HL-60 (cell line): ENCODE data around the gene CBL.

Experiments
- DNase-seq, 2 experiments: peaks; one replicate each; pipeline ENCODE4 v3.0.0-alpha.2; 2010 to 2020; ENCODE audit warnings: low read depth in 1 of 2, low spot score in 1 of 2
- H3K27ac ChIP-seq: fragments of 250-450 bp; sonication (Bioruptor Pico); replicated peaks from 2 replicates; pipeline ENCODE4 v1.5.1; 2020; ENCODE audit warnings: mild to moderate bottlenecking, moderate library complexity
- H3K27me3 ChIP-seq: fragments of 250-450 bp; sonication (Bioruptor Pico); 2 replicates; pipeline ENCODE4 v1.5.1; 2021; ENCODE audit warnings: mild to moderate bottlenecking, moderate library complexity; ENCODE audit not compliant: insufficient read depth, poor library complexity, severe bottlenecking
- H3K4me3 ChIP-seq: replicated peaks from 2 replicates; pipeline ENCODE4 v1.5.1; 2011; ENCODE audit warnings: mild to moderate bottlenecking, control low read depth, low read length; ENCODE audit not compliant: insufficient read depth
- GABPA ChIP-seq: IDR thresholded peaks from 2 replicates; pipeline ENCODE4 v1.6.1; 2012; ENCODE audit warnings: low read depth
- POLR2AphosphoS5 ChIP-seq: IDR thresholded peaks from 2 replicates; pipeline ENCODE4 v1.6.1; 2012; ENCODE audit warnings: low read depth
- SPI1 ChIP-seq: IDR thresholded peaks from 2 replicates; pipeline ENCODE4 v1.6.1; 2012; ENCODE audit warnings: low read depth, mild to moderate bottlenecking, borderline replicate concordance
- TF ChIP-seq, protein P1 (sequence below): IDR thresholded peaks from 2 replicates; pipeline ENCODE4 v1.6.1; 2012; ENCODE audit warnings: low read depth; ENCODE audit not compliant: insufficient replicate concordance
- TF ChIP-seq, protein P2 (sequence below): IDR thresholded peaks from one replicate; pipeline ENCODE4 v1.5.1; 2011; ENCODE audit warnings: low read length, control low read depth, inconsistent platforms; ENCODE audit not compliant: insufficient read depth

CBL gene

DNA sequence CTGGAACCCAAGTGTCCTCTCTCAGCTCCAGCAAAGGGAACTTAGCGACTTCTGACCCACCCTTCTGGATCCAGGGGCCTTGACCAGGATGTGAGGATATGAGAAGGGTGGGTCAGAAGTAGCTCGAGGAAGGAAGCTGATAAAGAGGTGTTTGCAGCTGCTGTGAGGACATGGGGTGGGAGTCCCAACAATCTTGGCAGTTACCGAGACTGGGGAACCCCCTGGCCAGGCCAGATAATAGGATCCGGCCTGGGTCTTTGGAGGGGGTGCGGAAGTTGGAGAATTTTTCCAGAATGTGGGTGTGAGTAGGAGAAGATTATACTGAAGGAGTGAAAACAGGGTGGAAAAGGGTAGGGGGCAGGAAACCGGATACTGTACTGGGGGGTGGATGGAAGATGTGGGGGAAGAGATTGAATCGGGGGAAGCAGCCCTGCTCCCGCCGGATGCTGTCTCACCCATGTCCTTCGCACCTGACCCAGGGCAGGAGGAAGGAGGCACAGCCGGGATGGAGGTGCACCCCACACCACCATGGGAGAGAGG, 113.6 kb downstream of the CBL start:
- H3K4me3 ChIP-seq, result no peak overlapping the region
- no peak for DNase-seq
- peaks cover 25% of the 10 kb centered on the region for H3K27me3 ChIP-seq
- TF ChIP-seq, protein P1, sequence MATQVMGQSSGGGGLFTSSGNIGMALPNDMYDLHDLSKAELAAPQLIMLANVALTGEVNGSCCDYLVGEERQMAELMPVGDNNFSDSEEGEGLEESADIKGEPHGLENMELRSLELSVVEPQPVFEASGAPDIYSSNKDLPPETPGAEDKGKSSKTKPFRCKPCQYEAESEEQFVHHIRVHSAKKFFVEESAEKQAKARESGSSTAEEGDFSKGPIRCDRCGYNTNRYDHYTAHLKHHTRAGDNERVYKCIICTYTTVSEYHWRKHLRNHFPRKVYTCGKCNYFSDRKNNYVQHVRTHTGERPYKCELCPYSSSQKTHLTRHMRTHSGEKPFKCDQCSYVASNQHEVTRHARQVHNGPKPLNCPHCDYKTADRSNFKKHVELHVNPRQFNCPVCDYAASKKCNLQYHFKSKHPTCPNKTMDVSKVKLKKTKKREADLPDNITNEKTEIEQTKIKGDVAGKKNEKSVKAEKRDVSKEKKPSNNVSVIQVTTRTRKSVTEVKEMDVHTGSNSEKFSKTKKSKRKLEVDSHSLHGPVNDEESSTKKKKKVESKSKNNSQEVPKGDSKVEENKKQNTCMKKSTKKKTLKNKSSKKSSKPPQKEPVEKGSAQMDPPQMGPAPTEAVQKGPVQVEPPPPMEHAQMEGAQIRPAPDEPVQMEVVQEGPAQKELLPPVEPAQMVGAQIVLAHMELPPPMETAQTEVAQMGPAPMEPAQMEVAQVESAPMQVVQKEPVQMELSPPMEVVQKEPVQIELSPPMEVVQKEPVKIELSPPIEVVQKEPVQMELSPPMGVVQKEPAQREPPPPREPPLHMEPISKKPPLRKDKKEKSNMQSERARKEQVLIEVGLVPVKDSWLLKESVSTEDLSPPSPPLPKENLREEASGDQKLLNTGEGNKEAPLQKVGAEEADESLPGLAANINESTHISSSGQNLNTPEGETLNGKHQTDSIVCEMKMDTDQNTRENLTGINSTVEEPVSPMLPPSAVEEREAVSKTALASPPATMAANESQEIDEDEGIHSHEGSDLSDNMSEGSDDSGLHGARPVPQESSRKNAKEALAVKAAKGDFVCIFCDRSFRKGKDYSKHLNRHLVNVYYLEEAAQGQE, result no peak
- TF ChIP-seq GABPA, result no peak
- TF ChIP-seq POLR2AphosphoS5, result no peak
- no peak for TF ChIP-seq SPI1
- TF ChIP-seq, protein P2, sequence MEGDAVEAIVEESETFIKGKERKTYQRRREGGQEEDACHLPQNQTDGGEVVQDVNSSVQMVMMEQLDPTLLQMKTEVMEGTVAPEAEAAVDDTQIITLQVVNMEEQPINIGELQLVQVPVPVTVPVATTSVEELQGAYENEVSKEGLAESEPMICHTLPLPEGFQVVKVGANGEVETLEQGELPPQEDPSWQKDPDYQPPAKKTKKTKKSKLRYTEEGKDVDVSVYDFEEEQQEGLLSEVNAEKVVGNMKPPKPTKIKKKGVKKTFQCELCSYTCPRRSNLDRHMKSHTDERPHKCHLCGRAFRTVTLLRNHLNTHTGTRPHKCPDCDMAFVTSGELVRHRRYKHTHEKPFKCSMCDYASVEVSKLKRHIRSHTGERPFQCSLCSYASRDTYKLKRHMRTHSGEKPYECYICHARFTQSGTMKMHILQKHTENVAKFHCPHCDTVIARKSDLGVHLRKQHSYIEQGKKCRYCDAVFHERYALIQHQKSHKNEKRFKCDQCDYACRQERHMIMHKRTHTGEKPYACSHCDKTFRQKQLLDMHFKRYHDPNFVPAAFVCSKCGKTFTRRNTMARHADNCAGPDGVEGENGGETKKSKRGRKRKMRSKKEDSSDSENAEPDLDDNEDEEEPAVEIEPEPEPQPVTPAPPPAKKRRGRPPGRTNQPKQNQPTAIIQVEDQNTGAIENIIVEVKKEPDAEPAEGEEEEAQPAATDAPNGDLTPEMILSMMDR, result no peak
- no peak overlapping the region for H3K27ac ChIP-seq

DNA sequence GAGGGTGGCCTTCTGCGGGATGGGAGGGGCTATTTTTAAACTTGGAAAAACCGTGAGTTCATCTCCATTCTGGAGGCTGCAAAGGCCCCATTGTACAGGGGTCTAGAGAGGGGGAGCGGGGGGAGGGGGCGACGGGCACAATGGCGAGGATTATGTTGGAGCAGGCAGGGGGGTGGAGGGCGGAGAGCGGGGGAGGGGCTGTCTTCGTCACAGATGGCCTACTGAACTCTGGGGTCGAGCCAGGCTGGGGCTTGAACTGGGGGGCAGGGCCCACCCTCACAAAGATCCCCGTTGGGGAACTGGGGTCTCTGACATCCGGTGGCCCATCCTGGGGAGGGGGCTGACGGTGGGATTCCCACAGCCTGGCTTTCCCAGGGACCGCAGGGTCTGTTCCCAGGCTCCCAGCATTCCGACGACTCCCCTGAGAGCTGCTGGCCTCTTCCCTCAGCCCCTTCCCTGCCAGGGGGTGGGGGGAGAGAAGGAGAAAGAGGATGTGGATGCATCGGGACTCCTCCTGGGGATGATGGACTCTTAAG, 114.2 kb downstream of the CBL start:
- Histone ChIP-seq H3K27ac (no peak overlapping the region), H3K27me3 (peaks cover 21% of the 10 kb centered on the region), H3K4me3 (no peak overlapping the region)
- no peak for DNase-seq
- TF ChIP-seq SPI1 (no peak), POLR2AphosphoS5 (no peak), GABPA (no peak)
- TF ChIP-seq, protein P2, result no peak
- TF ChIP-seq, protein P1, result no peak

DNA sequence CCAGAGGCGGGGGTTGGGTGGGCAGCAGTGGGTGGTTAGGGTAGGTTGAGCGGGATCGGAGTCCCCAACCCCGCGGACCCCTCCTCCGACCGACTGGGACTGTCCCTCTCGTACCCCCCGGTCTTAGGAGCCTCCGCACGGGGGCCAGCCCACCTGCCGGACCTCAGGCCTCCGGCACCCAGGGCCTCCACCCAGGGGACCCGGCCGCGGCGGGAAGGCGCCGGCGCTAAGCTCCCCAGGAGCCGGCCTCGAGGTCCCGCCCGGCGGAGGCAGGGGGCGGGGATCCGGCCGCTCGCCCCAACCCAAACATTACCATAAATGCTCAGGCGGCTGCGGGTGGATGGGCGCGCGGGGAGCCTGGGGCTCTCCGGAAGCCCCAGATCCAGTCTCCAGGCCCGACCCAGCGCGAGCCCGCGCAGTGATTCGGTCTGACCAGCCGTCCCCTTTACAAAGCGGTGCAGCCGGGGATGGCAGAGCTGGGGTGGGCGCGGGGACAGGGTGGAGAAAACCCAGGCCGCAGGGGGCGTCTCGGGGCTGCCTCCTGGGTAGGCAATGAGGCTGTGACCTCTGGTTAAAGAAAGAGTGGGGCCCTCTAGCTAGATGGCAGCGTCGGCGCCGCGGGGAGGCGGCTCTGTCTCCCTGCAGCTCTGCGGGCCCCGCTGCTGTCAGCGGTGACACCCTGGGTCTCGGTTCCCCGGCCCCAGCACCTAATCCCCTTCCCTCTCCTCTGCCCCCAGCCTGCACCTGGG, 114.8 kb downstream of the CBL start:
- Histone ChIP-seq H3K4me3 (peak overlapping the region; percentile 51), H3K27me3 (peaks cover 15% of the 10 kb centered on the region), H3K27ac (no peak overlapping the region)
- no peak for DNase-seq
- TF ChIP-seq POLR2AphosphoS5 (no peak), GABPA (no peak), SPI1 (no peak)
- TF ChIP-seq, protein P1, result no peak
- TF ChIP-seq, protein P2, result no peak
